NCI-H1436 (cell line): ENCODE data around the gene CEP44.
"Not testable (repeated sequence)": the region's sequence is repeated elsewhere in the genome, so short reads cannot be mapped to it uniquely, and the experiment has no call there.

Experiments used
- DNase-seq: peaks from one replicate; lab custom pipeline; 2025; lab: John Stamatoyannopoulos, UW

CEP44 gene

DNA sequence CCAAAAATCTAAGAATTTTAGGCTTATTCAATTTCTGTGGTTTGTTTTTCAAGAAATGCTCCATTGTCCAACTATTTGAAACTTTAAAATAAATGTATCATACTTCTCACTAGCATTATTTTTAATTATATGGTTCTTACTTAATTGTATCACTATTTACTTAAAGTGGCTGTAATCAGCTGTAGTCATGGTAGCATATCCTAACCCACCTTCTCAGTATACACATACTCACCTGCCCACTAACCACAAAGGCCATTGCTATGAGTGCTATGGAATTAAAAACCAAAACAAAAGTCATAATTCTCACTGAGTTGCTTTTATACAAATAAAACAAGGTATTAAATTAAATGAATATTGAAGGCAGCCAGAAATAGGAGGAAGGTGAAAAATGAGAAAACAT, 5.2 kb upstream of the CEP44 start:
- peak; percentile 1 for DNase-seq

DNA sequence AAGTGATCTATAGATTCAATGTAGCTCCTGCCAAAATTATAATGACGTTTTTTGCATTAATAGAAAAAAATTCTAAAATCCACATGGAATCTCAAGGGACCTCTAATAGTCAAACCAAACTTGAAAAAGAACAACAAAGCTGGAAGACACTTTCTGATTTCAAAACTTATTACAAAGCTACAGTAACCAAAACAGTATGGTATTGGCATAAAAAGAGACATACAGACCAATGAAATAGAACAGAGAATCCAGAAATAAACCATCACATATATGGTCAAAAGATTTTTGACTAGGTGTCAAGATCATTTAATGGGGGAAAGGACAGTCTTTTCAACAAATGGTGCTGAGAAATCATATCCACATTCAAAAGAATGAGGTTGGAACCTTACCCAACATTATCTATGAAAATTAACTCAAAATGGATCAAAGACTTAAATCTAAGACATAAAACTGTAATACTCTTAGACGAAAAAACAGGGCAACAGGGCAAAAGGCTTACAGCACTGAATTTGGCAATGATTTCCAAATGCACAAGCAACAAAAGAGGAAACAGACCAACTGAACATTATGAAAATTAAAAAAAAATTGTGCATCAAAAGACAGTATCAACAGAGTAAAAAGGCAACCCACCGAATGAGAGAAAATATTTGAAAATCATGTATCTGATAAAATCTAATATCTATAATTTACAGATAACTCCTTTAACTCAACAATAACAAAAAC, 4.1 kb upstream of the CEP44 start:
- no peak for DNase-seq

DNA sequence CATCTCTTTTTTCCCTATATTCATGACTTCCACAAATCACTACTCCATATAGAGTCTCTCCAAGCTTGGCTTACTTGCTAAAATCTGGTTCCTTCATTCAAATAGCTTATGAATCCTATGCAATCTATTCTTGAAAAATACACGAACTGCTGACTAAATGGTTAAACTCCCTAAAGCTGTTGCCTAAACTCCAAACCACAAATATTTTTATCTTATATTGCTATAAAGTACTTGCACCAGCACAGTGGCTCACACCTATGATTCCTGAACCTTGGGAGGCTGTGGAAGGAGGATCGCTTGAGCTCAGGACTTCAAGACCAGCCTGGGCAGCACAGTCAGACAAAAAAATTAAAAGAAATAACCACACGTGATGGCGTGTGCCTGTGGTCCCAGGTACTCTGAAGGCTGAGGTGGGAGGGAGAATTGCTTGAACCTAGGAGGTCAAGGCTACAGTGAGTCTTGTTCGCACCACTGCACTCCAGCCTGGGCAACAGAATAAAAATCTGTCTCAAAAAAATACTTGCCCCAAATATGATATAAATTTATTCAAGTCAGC, 2.5 kb upstream of the CEP44 start:
- DNase-seq, result no peak

DNA sequence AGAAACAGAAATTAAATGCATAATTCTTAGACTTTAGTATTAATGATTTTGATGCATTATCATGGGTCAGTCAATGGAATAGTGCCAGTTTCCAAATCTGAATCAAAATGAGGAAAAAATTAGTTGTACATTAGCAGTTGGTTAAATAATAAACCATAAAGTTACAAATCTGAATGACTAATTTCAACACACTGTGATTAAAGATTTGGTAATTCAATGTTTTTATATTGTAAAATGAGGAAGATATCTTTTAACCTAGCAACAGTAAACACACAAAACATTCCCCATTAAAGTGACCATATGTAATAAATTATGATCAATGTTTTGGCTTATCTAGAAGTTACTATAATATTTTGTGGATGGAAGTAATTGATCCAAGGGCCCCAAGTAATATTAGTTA, 1.8 kb upstream of the CEP44 start:
- DNase-seq, result no peak

DNA sequence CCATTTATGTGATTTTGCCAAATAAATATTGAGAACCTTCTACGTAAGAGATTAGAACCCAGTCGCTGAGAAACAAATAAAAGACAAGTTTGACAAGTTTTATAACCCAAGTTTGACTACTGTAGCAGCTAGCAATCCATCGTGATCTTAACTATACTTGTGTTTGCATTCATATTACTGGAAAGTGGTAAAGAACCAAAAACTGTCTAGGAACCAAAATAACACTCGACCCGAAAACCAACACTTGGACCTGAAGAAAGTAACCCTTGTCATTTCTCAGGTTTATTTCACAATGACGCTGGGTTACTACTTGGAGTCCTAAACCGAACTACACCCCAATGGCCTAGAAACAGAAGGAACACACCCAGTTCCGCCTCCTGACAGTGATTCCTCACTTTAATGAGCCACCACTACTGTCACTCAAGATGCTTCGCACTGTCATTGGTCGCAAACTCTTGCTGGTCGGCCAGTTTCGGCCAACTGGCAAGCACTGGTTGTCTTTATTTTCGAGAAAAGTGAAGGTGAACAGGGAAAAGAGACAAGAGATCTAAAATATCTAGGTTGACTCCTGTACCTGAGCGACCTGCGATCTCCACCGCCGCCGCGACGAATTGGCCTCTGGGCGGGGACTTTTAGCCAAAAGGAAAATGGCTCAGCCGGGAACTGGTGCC, 740 bp upstream of the CEP44 start:
- DNase-seq, result peak; percentile 79

DNA sequence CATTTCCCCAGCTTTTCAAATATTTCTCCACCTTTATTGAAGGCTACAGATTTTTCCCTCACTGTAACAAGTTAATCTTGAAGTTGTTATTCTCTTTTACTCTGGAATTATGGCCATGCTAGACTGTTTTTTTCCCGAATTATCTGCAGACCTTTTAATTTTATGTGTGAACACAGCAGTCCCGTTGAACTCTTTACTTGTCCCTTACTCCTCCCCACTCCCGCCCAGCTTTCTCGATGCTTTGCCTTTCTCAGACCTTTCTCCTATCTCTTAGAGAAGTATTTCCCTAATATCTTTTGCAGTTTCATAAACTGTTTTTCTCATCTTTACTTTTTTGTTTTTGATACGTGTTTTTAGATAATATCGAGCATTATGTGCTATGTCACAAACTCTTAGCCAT, 776 bp downstream of the CEP44 start:
- DNase-seq, result no peak

DNA sequence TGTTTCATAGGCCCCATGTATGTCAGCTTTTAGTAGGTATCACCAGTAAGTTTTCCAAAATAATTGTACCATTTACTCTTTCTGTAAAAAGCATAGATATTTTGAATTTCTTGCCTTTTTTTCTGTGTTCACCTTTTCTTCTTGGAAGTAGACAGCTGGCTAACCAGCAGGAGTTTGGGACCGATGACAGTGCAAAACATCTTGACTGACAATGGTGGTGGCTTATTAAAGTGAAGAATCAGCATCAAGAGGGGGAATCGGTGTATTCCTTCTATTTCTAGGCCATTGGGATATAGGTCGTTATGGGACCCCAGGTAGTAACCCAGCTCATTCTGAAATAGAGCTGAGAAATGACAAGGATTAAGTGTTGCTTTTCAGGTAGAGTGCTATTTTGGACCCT, 3.2 kb downstream of the CEP44 start:
- DNase-seq, result no peak

DNA sequence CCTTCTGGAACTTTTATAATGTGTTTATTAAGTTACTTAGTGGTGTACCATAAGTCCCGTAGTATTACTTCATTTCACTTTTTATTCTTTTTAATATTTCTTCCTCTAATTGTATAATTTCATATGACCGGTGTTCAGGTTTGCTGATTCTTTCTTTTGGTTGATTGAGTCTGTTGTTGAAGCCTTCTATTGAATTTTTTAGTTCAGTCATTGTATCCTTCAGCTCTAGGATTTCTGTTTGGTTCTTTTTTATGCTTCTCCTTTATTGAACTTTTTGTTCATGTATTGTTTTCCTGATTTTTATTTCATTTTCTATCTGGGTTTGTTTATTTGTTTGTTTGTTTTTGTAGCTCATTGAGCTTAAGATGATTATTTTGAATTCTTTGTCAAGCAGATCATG, 8.8 kb downstream of the CEP44 start:
- no peak for DNase-seq

DNA sequence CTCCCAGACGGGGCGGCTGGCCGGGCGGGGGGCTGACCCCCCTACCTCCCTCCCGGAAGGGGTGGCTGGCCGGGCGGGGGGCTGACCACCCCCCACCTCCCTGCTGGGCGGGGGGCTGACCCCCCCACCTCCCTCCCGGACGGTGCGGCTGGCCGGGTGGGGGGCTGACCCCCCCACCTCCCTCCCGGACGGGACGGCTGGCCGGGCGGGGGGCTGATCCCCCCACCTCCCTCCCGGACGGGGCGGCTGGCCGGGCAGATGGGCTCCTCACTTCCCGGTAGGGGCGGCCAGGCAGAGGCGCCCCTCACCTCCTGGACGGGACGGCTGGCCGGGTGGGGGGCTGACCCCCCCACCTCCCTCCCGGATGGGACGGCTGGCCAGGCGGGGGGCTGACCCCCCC, 10.9 kb downstream of the CEP44 start:
- not testable (repeated sequence) for DNase-seq

DNA sequence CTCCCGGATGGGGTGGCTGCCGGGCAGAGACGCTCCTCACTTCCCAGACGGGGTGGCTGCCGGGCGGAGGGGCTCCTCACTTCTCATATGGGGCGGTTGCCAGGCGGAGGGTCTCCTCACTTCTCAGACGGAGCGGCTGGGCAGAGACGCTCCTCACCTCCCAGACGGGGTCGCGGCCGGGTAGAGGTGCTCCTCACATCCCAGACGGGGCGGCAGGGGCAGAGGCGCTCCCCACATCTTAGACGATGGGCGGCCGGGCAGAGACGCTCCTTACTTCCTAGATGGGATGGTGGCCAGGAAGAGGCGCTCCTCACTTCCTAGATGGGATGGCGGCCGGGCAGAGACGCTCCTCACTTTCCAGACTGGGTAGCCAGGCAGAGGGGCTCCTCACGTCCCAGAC, 11.4 kb downstream of the CEP44 start:
- not testable (repeated sequence) for DNase-seq

DNA sequence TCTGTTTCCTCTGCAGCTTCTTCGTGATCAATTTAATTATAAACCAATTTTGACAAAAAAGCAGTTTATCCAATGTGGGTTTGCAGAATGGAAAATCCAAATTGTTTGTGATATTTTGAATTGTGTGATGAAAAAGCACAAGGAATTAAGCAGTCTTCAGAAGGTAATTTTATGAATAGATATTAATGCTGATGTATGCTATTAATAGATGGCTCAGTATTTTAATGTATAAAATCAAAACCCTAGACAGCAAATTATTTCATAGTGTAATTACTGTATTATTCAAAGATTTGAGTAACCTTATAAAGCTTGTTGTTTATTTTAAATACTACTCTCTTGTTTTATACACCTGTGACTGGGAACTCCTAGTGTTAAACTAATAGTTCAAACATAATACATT, 20.0 kb downstream of the CEP44 start:
- no peak for DNase-seq

DNA sequence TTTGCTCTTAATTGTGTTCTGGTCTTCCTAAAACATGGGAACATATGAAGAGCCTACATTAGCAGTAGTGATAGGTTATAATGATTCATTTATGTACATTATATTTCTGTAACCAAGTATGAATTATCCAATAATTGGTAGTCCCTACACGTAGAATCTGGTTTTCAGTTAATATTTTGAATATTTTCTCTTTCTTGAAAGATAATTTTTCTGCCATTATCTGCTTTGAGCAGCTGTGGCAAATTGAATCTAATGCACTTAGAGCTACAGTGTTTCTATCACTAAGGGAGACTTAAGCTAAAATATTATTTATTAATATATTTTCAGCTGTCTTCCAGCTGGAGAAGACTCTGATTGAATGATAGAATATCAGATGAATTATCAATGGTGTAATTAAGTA, 21.0 kb downstream of the CEP44 start:
- DNase-seq, result no peak

DNA sequence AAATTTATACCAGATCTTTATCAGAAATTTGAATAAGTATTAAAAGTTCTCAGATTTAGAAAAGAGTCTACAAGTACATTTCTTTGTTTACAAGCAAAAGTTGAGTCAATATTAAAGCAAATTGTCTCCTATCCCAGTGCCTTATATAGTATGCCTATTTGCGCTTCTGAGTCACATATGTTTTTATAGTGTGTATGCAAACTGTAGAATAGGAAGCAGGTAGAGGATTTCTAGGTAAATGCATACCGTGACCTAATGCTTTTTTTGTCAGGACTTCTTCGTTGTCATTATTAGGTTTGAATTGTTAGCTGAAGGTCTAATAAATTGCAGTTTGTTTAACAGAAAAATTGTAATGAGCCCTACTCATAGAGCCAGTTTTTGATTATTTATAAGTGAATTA, 22.2 kb downstream of the CEP44 start:
- DNase-seq, result no peak

DNA sequence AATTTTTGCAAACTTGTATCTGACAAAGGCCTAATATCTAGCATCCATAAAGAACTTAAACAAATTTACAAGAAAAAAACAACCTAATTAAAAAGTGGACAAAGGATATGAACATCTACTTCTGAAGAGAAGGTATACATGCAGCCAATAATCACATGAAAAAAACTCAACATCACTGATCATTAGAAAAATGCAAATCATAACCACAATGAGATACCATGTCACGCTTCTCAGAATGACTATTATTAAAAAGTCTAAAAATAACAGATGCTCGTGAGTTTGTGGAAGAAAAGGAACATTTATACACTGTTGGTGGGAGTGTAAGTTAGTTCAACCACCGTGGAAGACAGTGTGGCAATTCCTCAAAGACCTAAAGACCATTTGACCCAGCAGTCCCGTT, 24.0 kb downstream of the CEP44 start:
- DNase-seq, result no peak

DNA sequence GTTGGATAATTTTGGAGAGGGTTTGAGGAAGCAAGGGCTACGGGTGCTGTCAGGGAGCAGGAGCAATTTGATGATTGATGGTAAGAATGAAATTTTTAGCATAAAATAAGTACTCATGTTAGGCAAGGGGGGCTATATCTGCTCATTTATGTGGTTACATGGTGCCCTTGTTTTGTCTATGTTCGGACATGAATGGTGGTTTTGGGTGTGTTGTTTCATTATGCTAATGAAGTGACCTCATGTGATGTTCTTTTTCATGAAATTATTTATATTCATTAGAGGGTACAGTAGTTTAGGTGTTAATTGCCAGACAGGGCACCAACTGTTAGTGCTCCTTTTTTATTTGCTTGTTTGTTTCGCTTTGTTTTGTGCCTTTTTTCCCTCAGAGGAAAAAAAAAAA, 29.3 kb downstream of the CEP44 start:
- no peak for DNase-seq

DNA sequence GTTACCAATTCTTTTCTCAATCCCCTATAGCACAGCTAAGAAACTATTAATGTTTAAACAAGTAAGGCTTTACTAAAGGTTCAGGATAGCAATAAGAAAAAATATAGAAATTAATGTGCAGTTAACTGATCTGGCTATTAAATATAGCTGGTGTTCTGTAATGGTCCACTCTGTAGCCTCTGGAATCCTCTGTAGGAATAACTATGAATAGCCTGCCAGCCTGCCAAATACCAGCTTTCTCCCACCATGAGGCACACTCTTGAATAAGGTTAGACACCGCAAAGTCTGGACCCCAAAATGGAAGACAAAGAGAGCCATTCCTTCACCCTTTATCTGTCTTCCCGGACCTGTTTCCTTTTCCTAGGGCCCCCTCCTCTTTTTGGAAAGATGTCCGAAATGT, 30.6 kb downstream of the CEP44 start:
- DNase-seq, result no peak

DNA sequence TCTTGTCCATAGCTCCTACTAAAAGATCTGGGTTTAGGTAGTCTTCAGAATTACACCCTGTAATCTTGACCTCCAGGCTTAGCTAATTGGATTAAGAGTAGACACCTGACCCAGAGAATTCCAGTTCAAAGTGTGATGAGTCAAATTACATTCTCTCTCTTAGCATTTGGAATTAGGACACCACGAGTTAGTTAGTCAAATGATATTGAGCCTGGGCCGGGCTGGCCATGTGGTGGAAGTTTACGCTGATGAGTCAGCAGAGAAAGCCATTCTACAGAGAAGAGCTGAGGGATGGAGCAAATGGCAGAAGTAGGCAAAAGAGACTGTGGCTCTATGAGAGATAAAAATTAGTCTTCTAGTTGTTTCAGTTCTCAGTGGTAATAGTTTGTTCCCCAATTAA, 31.1 kb downstream of the CEP44 start:
- DNase-seq, result no peak

DNA sequence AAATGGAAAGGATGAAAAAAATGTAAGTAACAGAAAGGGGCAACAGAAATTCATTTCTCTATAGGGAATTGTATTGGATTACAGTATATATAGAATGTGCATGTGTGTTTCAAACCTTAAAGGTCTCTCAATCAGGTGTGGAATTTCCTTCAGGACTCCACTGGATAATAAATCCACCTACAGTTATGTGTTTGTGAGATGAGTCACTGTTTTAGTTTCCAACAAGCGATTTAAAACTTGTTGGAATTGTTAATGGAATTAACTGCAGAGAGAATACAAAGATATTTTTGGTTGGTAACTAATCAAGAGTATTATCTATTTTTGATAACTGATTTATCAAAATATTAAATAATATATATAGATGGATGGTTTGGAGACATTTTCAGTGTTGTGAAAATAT, 32.8 kb downstream of the CEP44 start:
- DNase-seq, result no peak

DNA sequence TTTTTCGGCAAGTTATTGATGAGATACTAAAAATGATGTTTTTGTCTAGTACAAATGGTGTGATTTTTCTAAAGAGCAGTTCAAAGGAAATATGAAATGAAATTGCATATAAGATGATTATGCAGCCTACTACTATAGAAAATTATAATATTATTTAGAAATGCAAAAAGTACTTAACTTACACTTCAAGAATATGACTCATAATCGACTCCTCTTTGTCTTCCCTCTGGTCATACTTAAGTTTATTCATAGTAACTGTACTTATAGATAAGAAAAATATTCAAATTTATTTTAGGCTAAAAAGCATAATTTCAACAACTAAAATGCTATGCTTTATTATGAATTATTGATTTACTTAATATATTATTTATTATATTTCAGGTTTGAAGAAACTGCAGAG, 33.2 kb downstream of the CEP44 start:
- no peak for DNase-seq

DNA sequence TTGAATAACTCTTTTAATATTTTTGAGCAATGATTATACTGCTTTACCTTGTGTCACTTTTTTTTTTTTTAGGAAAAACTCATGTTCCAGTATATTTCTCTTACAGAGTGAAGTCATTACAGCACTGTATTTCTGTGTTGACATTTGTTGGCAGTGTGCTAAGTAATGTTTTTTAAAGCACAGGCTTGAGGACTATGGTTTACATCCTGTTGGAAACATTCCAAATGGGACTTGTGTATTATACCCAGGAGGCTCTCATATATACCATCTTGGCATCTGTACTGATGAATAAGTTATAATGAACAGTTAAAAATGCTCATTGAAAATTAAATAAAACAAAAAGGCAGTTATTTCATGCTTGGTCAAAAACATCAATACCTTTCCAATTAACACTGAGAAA, 33.8 kb downstream of the CEP44 start:
- DNase-seq, result no peak

DNA sequence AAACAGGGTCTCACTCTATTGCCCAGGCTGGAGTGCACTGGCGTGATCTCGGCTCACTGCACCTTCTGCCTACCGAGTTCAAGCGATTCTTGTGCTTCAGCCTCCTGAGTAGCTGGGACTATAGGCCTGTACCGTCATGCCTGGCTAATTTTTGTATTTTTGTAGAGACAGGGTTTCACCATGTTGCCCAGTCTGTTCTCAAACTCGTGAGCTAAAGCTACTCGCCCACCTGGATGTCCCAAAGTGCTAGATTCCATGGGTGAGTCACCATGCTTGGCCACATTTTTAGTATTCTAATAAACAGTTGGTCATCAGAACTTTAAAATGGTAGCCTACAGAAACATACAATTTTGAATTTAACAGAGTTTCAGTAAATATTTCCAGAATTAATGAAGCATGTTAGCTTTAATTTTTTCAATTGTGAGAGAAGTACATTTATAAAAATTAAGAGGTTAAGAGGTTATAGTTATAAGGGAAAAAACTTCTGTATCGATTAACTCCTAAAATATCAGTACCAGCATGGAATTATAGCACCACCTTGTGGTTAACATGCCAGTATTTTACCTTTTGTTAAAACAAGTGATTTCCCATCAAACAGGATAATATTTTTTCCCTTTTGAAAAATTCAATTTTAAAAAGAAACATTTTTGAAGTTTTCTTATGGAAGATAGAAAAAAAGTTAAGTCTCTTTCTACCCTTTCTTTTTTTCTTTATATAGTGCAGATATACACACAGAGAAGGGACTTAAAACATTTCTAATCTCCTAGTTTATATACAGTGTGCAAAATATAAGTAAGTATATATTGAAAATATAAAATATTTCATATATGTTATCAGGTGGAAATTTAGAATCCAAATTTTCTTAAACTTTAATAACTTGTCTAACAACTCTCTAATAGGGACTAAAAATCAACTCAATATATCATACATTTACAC, 35.4 kb downstream of the CEP44 start:
- peak; percentile 15 for DNase-seq

DNA sequence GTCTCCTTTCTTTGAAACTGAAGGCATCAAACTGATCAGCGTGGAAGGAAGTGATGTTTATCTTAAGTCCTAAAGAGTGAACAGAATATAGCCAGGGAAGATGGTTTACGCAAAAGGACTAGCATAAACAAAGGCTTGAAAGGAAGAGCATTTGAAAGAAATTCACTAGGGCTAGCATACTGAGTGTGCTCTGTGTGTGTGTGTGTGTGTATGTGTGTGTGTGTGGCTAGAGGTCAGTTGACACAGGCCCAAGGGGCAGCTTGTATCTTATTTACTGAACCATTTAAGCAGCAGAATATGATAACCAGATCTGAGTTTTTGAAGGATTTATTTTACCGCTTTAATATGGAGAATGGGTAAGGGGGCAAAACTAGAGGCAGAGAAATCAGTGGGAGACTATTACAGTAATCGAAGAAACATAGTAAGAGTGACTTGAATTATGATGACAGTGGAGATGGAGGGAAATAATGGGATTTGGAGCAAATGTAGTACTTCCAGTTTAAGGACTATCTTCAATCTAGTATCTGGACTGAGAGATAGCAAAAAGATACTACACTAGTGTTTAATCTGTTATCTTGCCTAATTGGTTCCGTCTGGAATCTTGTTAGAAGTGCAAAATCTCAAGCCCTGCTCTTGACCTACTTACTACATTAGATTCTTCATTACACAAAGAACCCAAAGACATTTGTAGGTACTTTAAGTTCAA, 36.9 kb downstream of the CEP44 start:
- DNase-seq, result no peak
